ENCODE measurements around the gene KDM4E. TPM values are rescaled to one million over a fixed set of nuclear protein-coding genes. Genes with fewer than 3 reads are reported as not detected.

The KDM4E gene
- total RNA-seq, 1 donor from 2014 or later, result not detected

DNA sequence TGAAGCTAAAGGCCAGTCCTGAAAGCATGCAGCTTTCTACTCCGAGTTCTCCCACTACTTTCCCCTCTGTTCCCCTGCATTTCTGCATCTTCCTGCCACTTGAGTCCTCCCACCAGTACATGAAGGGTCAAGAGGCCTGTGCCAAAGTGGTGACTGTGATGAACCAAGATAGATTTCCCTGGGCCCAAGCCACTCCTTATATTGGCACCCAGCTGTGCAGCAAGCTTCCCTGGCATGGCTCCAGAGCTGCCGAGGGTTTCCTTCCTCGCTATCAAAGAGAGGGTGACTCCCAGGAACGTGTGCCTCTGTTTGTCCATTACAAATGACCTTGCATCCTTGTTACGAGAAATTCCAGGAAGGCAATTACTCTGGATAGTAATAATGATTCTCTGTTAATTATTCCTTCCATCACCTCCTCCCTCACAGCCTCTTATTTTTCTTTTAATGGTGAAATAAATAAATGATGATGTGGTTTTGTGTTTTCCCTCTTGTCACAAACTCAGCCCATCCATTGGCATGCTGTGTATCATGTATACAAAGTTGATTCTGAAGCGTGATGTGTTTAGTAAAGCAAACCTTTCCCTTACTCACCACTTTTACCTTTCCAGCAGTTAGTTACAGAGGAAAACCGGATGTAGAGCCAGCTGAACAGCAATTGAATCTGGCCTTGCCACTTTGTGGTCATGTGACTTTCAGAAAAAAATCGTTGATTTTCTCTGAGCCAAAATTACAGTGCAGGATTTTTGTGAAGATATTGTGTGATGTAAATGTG is 49.9 kb downstream of the KDM4E start:
- DNase-seq (ENCODE audit: extremely low spot score, unreplicated experiment), result no peak
- peaks cover 72% of the 10 kb centered on the region for H3K4me1 Mint-ChIP-seq (ENCODE audit: unreplicated experiment)
- H3K27me3 Mint-ChIP-seq (ENCODE audit: unreplicated experiment), result no peaks in the 10 kb centered on the region
- no peak for TF ChIP-seq CTCF (IDR thresholded peaks at IDR 0.05)
- no peak overlapping the region for H3K4me3 Mint-ChIP-seq (ENCODE audit: unreplicated experiment)
- H3K9me3 Mint-ChIP-seq (ENCODE audit: unreplicated experiment), result no peaks in the 10 kb centered on the region
- peak overlapping the region; percentile 91 for H3K27ac Mint-ChIP-seq (ENCODE audit: unreplicated experiment)
- peaks cover 11% of the 10 kb centered on the region for H3K36me3 Mint-ChIP-seq (ENCODE audit: unreplicated experiment)

- Mint-ChIP-seq H3K27ac (ENCODE audit: unreplicated experiment) (peak overlapping the region; percentile 91), H3K9me3 (ENCODE audit: unreplicated experiment) (no peaks in the 10 kb centered on the region), H3K27me3 (ENCODE audit: unreplicated experiment) (no peaks in the 10 kb centered on the region), H3K36me3 (ENCODE audit: unreplicated experiment) (peaks cover 3% of the 10 kb centered on the region), H3K4me1 (ENCODE audit: unreplicated experiment) (peaks cover 78% of the 10 kb centered on the region), H3K4me3 (ENCODE audit: unreplicated experiment) (no peak overlapping the region)
- DNase-seq (ENCODE audit: extremely low spot score, unreplicated experiment), result no peak
- no peak for TF ChIP-seq CTCF (IDR thresholded peaks at IDR 0.05)
Observed at GRCh38 chr11:95076416-95076815, 51.4 kb downstream of the KDM4E start.

GRCh38 chr11:95076981-95077380 is 51.9 kb downstream of the KDM4E start:
- no peak for TF ChIP-seq CTCF (IDR thresholded peaks at IDR 0.05)
- Mint-ChIP-seq H3K36me3 (ENCODE audit: unreplicated experiment) (no peaks in the 10 kb centered on the region), H3K27me3 (ENCODE audit: unreplicated experiment) (no peaks in the 10 kb centered on the region), H3K9me3 (ENCODE audit: unreplicated experiment) (no peaks in the 10 kb centered on the region), H3K27ac (ENCODE audit: unreplicated experiment) (peak overlapping the region; percentile 91), H3K4me1 (ENCODE audit: unreplicated experiment) (peaks cover 83% of the 10 kb centered on the region), H3K4me3 (ENCODE audit: unreplicated experiment) (no peak overlapping the region)
- no peak for DNase-seq (ENCODE audit: extremely low spot score, unreplicated experiment)

Other genes with a start within 250 kb of the KDM4E start
- gene CWC15, start 51.7 kb upstream of the KDM4E start, total RNA-seq, result 58.9 and 60.3 TPM in 2 replicates
- 0.81 and 0.97 TPM in 2 replicates for gene KDM4D, start 51.5 kb upstream of the KDM4E start, total RNA-seq
- gene KDM4F, start 24.2 kb downstream of the KDM4E start, total RNA-seq, result not detected in 2 replicates
- gene SRSF8, start 41.7 kb downstream of the KDM4E start, total RNA-seq, result 57.6 and 67.2 TPM in 2 replicates
- 91.6 and 98.0 TPM in 2 replicates for gene ENDOD1, start 64.6 kb downstream of the KDM4E start, total RNA-seq
- gene SESN3, start 205.9 kb downstream of the KDM4E start, total RNA-seq, result 84.8 and 91.6 TPM in 2 replicates

Data from osteocyte (in vitro differentiated cells).